Hematopoietic multipotent progenitor cell treated with erythropoietin and hydrocortisone succinate and interleukin-3 and kit ligand, for 8 days (in vitro differentiated cells): ENCODE results near the gene RNU6-1.
A peak's percentile ranks its signal among the peaks of the same experiment; 100 is the strongest.

Source experiments
- DNase-seq: peaks from one replicate; pipeline ENCODE4 v3.0.0-alpha.2; 2015

Gene RNU6-1

DNA sequence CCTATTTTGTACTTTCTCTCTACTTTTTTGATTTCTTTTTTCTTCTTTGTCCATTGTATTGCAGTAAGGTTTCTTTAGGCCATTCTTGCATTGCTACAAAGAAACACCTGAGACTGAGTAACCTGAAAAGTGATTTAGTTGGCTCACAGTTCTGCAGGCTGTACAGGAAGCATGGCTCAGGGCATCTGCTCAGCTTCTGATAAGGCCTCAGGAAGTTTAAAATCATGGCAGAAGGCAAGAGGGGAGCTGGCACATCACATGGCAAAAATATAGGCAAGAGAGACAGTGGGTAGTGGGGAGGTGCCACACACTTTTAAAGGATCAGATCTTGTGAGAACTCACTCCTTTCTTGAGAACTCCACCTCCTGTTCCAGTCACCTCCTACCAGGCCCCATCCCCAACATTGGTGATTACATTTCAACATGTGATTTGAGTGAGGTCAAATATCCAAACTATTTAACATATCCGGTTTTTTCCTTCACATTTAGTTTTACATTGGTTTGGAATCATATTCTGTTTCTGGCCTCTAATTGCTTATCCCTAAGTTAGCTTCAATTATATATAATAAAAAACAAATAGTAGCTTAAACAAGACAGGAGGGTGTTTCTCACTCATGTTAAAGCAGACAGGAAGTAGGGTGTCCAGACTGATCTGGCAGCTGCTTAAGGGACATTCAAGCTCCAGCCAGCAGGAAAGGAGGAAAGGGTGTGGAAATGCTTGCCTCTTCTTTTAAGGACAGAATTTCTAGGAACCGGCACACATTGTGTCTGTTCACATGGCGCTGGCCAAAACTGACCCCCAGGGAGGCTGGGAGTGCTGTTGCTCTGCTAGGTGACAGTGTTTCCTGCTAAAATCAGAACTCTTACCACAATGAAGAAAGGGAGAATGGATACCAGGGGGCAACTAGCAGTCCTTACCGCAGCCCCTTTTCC, 43.4 kb downstream of the RNU6-1 start:
- DNase-seq, result no peak

- DNase-seq, result peak; percentile 39
These were observed 44.8 kb downstream of the RNU6-1 start for GRCh38 chr15:67794832-67795574.

- no peak for DNase-seq
These were observed 47.4 kb downstream of the RNU6-1 start for GRCh38 chr15:67792250-67792942.

GRCh38 chr15:67790610-67791319, 49.1 kb downstream of the RNU6-1 start:
- DNase-seq, result no peak
